GM18519 (cell line): ENCODE data around the gene MLEC.

Source experiments
- ATAC-seq: cut with Tn5 transposase; IDR thresholded peaks from one replicate; pipeline ENCODE4 v1.9.1; 2021; ENCODE audit warnings: mild to moderate bottlenecking, moderate library complexity; ENCODE audit not compliant: unreplicated experiment, low FRiP score

Gene MLEC

DNA sequence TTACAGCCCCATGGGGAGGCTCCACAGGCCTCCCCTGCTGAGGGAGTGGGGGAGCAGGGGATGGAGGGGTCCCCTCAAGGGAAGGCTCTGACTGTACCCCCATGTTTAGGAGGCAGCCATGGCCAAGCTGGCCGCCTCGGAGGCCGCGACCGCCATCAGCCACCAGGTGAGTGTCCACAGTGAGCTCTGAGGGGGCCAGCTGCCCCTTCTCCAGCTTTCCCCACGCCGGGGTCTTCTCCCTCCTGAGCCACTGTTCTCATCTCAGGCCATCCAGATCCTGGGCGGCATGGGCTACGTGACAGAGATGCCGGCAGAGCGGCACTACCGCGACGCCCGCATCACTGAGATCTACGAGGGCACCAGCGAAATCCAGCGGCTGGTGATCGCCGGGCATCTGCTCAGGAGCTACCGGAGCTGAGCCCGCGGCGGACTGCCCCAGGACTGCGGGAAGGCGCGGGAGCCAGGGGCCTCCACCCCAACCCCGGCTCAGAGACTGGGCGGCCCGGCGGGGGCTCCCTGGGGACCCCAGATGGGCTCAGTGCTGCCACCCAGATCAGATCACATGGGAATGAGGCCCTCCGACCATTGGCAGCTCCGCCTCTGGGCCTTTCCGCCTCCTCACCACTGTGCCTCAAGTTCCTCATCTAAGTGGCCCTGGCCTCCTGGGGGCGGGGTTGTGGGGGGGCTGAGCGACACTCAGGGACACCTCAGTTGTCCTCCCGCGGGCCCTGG, 52.2 kb downstream of the MLEC start:
- no peak for ATAC-seq

DNA sequence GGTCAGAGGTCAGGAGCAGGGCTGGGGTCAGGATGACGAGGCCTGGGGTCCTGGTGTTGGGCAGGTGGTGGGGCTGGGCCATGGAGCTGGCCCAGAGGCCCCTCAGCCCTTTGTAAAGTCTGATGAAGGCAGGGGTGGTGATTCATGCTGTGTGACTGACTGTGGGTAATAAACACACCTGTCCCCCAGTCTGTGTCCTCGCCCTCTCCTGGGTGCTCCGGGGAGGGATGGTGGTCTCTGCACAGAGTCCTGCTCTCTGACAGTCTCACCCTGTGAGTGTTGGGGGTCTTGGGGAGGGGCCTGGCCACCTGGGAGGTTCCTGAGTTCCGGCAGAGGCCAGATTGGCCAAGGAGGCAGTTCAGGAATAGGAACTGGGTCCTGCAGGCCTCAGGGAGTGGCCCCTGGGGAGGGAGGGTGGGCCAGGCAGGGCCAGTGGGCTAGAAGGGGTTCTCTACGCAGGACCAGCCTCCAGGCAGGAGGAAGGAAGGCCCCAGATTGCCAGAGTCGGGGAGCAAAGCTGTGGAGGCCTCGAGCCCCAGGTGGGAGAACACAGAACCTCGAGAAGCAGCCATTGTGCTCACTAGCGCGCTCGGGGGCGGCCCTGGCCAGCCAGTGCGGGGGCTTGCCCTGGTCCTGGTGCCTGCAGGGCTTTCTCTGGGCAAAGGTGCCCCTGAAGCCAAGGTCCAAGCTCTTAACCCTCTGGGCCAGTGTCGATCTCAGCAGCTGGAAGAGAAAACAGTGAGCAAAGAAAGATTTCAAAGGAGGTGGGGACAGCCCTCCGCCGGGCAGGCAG, 53.1 kb downstream of the MLEC start:
- no peak for ATAC-seq

DNA sequence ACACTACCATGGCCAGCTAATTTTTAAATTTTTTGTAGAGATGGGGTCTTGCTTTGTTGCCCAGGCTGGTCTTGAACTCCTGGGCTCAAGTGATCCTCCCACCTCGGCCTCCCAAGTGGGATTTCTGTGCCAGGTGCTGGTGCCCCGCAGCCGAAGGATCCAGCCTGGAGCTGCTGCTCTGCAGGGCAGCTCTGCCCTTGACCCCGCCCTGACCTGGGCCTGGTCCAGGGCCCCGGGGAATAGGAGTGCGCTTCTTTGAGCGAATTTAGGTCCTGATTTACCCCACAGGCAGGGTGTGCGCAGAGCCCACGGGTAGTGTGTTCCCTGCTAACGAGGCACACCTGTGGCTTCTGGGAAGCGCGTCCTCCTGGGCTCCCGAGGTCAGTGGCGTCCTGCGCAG, 53.9 kb downstream of the MLEC start:
- ATAC-seq, result no peak

DNA sequence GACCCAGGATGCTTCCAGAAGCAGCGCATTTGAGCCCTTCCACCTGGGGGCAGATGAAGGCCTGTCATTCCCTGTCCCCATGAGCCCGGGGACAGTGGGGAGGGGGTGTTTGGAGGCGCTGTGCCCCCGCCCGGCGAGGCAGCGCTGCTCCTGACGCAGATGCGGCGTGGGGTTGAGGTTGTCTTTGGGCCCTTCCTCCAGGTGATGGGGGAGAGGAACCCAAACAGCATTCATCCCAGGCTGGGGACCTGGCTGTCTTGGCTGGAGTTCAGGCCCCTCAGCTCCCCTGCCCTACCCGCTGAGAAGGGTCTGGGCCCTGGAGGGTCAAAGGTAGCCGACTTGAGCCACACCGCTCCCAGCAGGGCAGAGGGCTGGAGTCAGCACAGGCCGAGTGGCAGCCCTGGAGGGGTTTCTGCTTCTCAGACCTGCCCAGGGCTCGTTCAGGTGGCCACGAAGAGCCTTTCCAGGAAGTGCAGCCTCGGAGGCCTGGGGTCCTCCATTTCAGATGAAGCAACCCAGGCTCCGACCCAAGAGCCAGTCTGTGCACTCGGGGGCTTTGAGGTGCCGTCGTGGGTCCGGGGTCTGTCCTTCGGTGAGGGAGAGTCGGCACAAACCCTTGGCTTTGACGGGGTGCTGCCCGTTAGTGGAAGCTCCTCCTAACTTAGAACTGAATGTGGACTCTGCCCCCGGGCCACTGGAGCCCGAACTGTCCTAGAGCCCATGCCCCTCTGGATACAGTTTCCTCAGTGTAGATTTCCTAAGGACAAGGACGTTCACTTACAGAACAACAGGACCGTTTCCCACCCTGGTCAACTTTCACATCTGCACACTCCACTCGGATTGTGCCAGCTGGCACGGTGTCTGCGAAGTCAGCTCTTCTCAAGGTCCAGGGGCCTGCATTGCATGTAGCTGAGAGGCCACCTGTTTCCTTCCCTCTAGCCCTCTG, 54.8 kb downstream of the MLEC start:
- no peak for ATAC-seq

DNA sequence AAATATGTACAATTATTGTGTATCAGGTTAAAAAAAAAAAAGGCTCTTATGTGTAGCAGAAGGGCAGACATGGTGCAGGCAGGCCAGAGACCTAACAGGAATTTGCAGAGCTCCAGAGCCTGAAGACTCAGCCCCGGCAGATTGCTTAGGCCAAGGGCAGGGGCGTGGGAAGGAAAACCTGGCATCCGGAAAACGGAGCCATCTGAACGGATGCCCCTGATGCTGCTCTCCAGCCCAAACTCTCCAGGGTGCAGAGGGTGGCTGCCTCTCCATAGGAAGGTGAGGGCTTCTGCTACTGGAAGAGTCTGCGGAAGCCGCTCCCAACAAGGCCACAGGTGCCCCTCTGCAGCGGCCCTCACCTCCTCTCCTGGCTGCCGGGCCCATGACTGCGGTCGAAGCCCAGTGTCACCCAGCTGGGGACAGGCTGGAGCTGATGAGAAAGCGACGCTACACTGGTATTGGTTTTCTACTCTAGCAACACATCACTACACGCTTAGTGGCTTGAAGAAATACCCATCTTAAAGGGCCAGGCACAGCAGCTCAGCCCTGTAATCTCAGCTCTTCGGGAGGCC, 58.1 kb downstream of the MLEC start:
- ATAC-seq, result no peak

DNA sequence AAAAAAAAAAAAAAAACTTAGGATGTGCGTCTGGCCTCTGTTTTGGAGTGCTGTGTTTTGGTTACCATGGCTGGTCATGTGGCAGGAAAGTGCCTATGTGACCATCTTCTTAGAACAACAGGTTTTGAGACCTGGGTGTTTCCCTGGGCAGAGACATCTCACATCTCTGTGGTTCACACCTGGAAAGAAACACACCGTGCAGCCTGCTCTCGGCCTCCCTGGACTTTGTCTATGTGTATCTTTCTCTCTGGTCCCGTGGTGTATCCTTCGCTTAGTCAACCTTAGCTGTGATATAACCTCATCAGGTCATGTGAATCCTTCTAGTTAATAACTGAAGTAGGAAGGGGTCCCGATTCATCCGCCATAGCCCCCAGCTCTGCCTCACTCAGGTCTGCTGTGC, 61.3 kb downstream of the MLEC start:
- ATAC-seq, result no peak

DNA sequence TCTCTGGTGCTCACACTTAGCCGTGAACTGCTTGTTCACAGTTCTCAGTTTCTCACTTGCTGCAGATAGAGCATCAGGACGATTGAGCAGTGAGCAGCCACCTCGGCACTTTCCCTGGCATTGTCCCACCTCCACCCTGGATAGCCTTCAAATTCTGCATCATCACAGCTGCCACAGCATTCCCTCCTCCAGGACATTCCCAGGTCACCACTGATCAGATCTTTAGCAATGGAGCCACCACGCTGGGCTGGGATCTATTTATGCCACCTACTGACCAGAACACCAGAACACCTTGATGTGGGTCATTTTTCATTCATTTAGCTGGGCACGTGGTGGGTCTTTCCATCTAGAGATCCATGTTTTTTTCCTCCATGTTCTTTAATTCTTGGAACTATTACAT, 62.3 kb downstream of the MLEC start:
- no peak for ATAC-seq

DNA sequence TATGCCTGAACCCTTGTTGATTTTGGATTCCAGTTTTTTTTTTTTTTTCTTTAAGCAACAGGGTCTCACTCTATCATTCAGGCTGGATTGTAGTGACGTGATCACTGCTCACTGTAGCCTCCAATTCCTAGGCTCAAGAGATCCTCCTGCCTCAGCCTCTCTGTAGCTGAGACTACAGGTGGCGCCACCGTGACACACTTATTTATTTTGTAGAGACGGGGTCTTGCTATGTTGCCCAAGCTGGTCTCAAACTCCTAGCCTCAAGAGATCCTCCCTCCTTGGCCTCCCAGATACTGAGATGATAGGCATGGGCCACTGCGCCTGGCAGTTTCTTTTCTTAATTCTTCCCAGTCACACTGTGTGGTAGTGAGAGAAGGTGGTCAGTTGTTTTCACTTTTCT, 63.9 kb downstream of the MLEC start:
- no peak for ATAC-seq

DNA sequence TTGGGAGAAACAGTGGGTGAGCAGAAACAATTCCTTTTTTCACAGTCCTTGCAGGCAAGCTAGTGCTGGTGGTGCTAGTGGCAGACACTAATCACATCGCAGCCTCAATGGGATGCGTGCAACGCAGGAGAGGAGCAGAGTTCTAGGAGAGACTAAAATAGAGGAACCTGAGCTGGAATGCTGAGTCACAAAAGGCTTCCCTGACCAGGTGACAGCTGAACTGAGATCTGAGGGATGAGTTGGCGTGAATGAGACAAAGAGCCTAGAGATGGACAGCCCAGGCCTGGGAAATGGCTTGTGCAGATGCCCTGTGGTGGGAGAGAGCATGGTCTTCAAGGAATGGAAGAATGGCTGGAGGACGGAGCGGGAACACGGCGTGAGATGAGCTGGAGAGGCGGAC, 64.4 kb downstream of the MLEC start:
- ATAC-seq, result no peak
